IMR-90 (cell line): Measurements from ENCODE around the gene MRTFA. TPM values are rescaled to one million over a fixed set of nuclear protein-coding genes. Genes with fewer than 3 reads are reported as not detected.
A peak's percentile ranks its signal among the peaks of the same experiment; 100 is the strongest.

ENCODE experiments used
- ATAC-seq: fragments of 200-7000 bp; cut with Tn5 transposase; 2 replicates; pipeline ENCODE4 v1.9.1; 2020; ENCODE audit warnings: low read depth, mild to moderate bottlenecking, moderate library complexity
- BruUV-seq: library from RNA; stranded (reverse); fragments of 400-500 nt; replicated peaks from 2 replicates; lab custom pipeline; 2021; lab: Mats Ljungman, UMichigan
- CTCF ChIA-PET: fragments of 300-600 bp; formaldehyde crosslinking; extraction: SDS; loops from one replicate; lab custom pipeline; 2021; ENCODE audit warnings: antibody characterized with exemption; lab: Yijun Ruan, JAX
- POLR2A ChIA-PET: fragments of 300-600 bp; sonication (Branson Sonifier 250); formaldehyde crosslinking; loops from one replicate; lab custom pipeline; 2022; ENCODE audit warnings: antibody characterized with exemption; ENCODE audit not compliant: unreplicated experiment; lab: Charles Lee
- DNase-seq: peaks from one replicate; pipeline ENCODE4 v3.0.0; 2013
- H2AFZ ChIP-seq: replicated peaks from 2 replicates; pipeline ENCODE3; 2013; ENCODE audit warnings: low read length, mild to moderate bottlenecking; ENCODE audit not compliant: poor library complexity
- H2AK5ac ChIP-seq: 2 replicates; pipeline ENCODE4 v1.6.1; 2013; ENCODE audit warnings: low read depth, low read length, inconsistent platforms
- H2AK9ac ChIP-seq: replicated peaks from 2 replicates; pipeline ENCODE3; 2013; ENCODE audit warnings: mild to moderate bottlenecking, low read depth, low read length, moderate library complexity; ENCODE audit not compliant: poor library complexity
- H2BK120ac ChIP-seq: 2 replicates; pipeline ENCODE4 v1.6.1; 2013; ENCODE audit warnings: low read depth, low read length, inconsistent platforms
- H2BK15ac ChIP-seq: 3 replicates; pipeline ENCODE4 v1.6.1; 2013; ENCODE audit warnings: low read depth, low read length, inconsistent platforms
- H2BK20ac ChIP-seq: 2 replicates; pipeline ENCODE4 v1.6.1; 2013; ENCODE audit warnings: low read depth, mild to moderate bottlenecking, inconsistent platforms, low read length, moderate library complexity
- H2BK5ac ChIP-seq: 2 replicates; pipeline ENCODE4 v1.6.1; 2013; ENCODE audit warnings: mild to moderate bottlenecking, low read depth, low read length, inconsistent platforms; ENCODE audit not compliant: poor library complexity, severe bottlenecking
- H3K14ac ChIP-seq: replicated peaks from 2 replicates; pipeline ENCODE4 v1.6.1; 2013; ENCODE audit warnings: low read depth, low read length, inconsistent platforms
- H3K18ac ChIP-seq: 2 replicates; pipeline ENCODE4 v1.6.1; 2013; ENCODE audit warnings: low read depth, low read length, control low read depth
- H3K23ac ChIP-seq: 2 replicates; pipeline ENCODE4 v1.6.1; 2013; ENCODE audit warnings: low read depth, low read length, inconsistent platforms
- H3K27ac ChIP-seq: 2 replicates; pipeline ENCODE4 v1.5.1; 2013; ENCODE audit warnings: mild to moderate bottlenecking, control low read depth, low read length; ENCODE audit not compliant: insufficient read depth
- H3K27me3 ChIP-seq: 2 replicates; pipeline ENCODE4 v1.6.1; 2013; ENCODE audit warnings: low read length; ENCODE audit not compliant: control insufficient read depth, insufficient read depth
- H3K36me3 ChIP-seq: 2 replicates; pipeline ENCODE4 v1.6.1; 2013; ENCODE audit warnings: low read length, mixed read lengths; ENCODE audit not compliant: control insufficient read depth, insufficient read depth
- H3K4ac ChIP-seq: 2 replicates; pipeline ENCODE4 v1.6.1; 2013; ENCODE audit warnings: low read depth, low read length, inconsistent platforms
- H3K4me1 ChIP-seq: 2 replicates; pipeline ENCODE4 v1.6.1; 2013; ENCODE audit warnings: low read length, mixed read lengths; ENCODE audit not compliant: control insufficient read depth, insufficient read depth
- H3K4me2 ChIP-seq: 2 replicates; pipeline ENCODE4 v1.6.1; 2013; ENCODE audit warnings: low read depth, mild to moderate bottlenecking, control low read depth, low read length, moderate library complexity
- H3K4me3 ChIP-seq: 2 replicates; pipeline ENCODE4 v1.5.1; 2013; ENCODE audit warnings: low read depth, mild to moderate bottlenecking, control low read depth, low read length, moderate library complexity; ENCODE audit not compliant: insufficient read depth
- H3K56ac ChIP-seq: 2 replicates; pipeline ENCODE4 v1.6.1; 2013; ENCODE audit warnings: low read length, inconsistent platforms; ENCODE audit not compliant: insufficient read depth; ENCODE audit errors: extremely low read depth
- H3K79me1 ChIP-seq, 2 experiments: 2 replicates each; pipeline ENCODE4 v1.6.1; 2013; ENCODE audit warnings: low read length in 2 of 2, inconsistent platforms in 1 of 2, low read depth in 1 of 2
- H3K9ac ChIP-seq: 2 replicates; pipeline ENCODE4 v1.6.1; 2013; ENCODE audit warnings: low read depth, low read length, control low read depth
- H3K9me1 ChIP-seq: 2 replicates; pipeline ENCODE4 v1.6.1; 2013; ENCODE audit warnings: low read length, inconsistent platforms; ENCODE audit not compliant: insufficient read depth
- H3K9me3 ChIP-seq: 2 replicates; pipeline ENCODE4 v1.6.1; 2013; ENCODE audit warnings: low read length; ENCODE audit not compliant: control insufficient read depth, insufficient read depth
- H4K20me1 ChIP-seq: 2 replicates; pipeline ENCODE4 v1.6.1; 2013; ENCODE audit warnings: low read length, inconsistent platforms; ENCODE audit not compliant: insufficient read depth
- H4K5ac ChIP-seq: 2 replicates; pipeline ENCODE4 v1.6.1; 2013; ENCODE audit warnings: mild to moderate bottlenecking, low read depth, low read length, control low read depth
- H4K8ac ChIP-seq, 2 experiments: 2 replicates each; pipeline ENCODE4 v1.6.1; 2013; ENCODE audit warnings: low read depth in 2 of 2, low read length in 2 of 2, control low read depth in 1 of 2, inconsistent platforms in 1 of 2
- H4K91ac ChIP-seq: 2 replicates; pipeline ENCODE4 v1.6.1; 2013; ENCODE audit warnings: low read depth, low read length, inconsistent platforms; ENCODE audit not compliant: insufficient read depth
- MAZ ChIP-seq: IDR thresholded peaks from 2 replicates; pipeline ENCODE4 v1.6.1; 2012; ENCODE audit warnings: low read depth, mild to moderate bottlenecking, low read length, improper control_type of control experiment, moderate library complexity, borderline replicate concordance
- SMC3 ChIP-seq: fragments of 150-350 bp; IDR thresholded peaks from 2 replicates; pipeline ENCODE4 v1.6.1; 2016; ENCODE audit warnings: low read depth, mild to moderate bottlenecking, antibody characterized with exemption, low read length, moderate library complexity
- WGBS, 2 experiments: methylation state at CpG; one replicate each; pipeline versions ENCODE4 v1.1.5 to v1.1.7; 2013; ENCODE audit warnings: missing lambda C conversion rate in 2 of 2; ENCODE audit not compliant: insufficient read length in 1 of 2; ENCODE audit errors: extremely low coverage in 2 of 2; 5-methylcytosine and 5-hydroxymethylcytosine counted together
- dilution Hi-C: fragments of 300-500 bp; cut with HindIII; formaldehyde crosslinking; loops from one replicate; pipeline ENCODE4 v1.14.3; 2018; ENCODE audit warnings: low sequenced_read_pairs; ENCODE audit not compliant: unreplicated experiment
- in situ Hi-C: fragments of 300-500 bp; cut with MboI; formaldehyde crosslinking; loops from 3 replicates; pipeline ENCODE4 v1.14.3; 2019; ENCODE audit warnings: low sequenced_read_pairs, inconsistent platforms, mixed read lengths
- intact Hi-C: fragments of 100-400 bp; cut with micrococcal nuclease; formaldehyde crosslinking; loops from 2 replicates; pipeline ENCODE4 v1.10.0; 2022
- polyA plus RNA-seq, 3 experiments: library from polyadenylated mRNA; depleted of rRNA; stranded (reverse); fragments of >200 nt; gene quantifications; 2 replicates each; pipeline ENCODE4 v1.2.3, GENCODE V29; 2012; ENCODE audit warnings: low replicate concordance in 1 of 3
- total RNA-seq: library from RNA; depleted of rRNA; stranded (reverse); fragments of >200 nt; gene quantifications from 2 replicates; pipeline ENCODE4 v1.2.3, GENCODE V29; 2012

MRTFA gene
- total and polyA plus RNA-seq, 2 of the 4 experiments (the other 2 are of a cell fraction), result 12.5 to 17.2 TPM

DNA sequence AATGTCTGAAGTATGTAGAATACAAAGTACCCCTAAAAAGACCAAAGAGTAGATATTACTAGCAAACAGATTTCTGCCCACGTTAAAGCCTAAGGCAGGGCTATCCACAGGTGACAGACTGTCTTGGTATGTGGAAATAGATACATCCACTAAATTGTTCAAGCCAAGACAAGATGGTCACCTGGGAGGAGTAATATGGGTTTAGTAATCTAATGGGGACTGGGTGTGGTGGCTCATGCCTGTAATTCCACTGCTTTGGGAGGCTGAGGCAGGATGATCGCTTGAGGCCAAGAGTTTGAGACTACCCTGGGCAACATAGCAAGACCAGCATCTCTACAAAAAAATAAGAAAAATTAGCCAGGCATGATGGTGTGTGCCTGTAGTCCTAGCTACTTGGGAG is 258.6 kb downstream of the MRTFA start:
- CTCF ChIA-PET, result no interaction called here
- Histone ChIP-seq H2AK5ac (no peak overlapping the region), H3K18ac (no peak overlapping the region), H2AK9ac (no peak overlapping the region), H3K4me2 (no peak overlapping the region), H4K5ac (no peak overlapping the region), H3K27ac (no peak overlapping the region), H3K4me3 (no peak overlapping the region), H3K9ac (no peak overlapping the region), H4K8ac (no peak overlapping the region), H4K91ac (no peak overlapping the region), H3K9me1 (peaks cover 18% of the 10 kb centered on the region), H3K56ac (no peak overlapping the region), H2BK20ac (no peak overlapping the region), H4K20me1 (peaks cover 28% of the 10 kb centered on the region), H2BK15ac (no peak overlapping the region), H3K27me3 (no peaks in the 10 kb centered on the region), H2BK120ac (no peak overlapping the region), H3K14ac (no peak overlapping the region), H3K23ac (no peak overlapping the region), H3K4me1 (peaks cover 3% of the 10 kb centered on the region; the same call in 1 of the 2 replicates), H3K79me1 (peaks cover 45 to 84% of the 10 kb centered on the region in 2 experiments), H3K36me3 (no peaks in the 10 kb centered on the region), H3K9me3 (no peaks in the 10 kb centered on the region), H2BK5ac (no peak overlapping the region), H2AFZ (no peak overlapping the region), H3K4ac (no peak overlapping the region)
- in situ Hi-C loops, result no loop called here
- dilution Hi-C loops, result no loop called here
- intact Hi-C loops, result loop anchor here (10.0 kb wide), 1 partner anchor 517 kb away; no protein-coding TSS in a partner anchor
- no peak for DNase-seq
- POLR2A ChIA-PET, result interaction anchor here (0.6 kb wide), 1 partner anchor 1217 kb away, joined by 3 read pairs; no protein-coding TSS in a partner anchor
- BruUV-seq, result no TSS peak
- 0 out of 2 replicates have a peak, but pooled peaks have one; percentile 21 for ATAC-seq
- TF ChIP-seq SMC3, result no peak
- TF ChIP-seq MAZ, result no peak
- no CpG with 5 or more reads among the region's 2 CpGs for WGBS, 2 experiments
